Measurements from ENCODE around the gene FOXJ2.

GRCh38 chr12:8082808-8083100 lies 50.2 kb downstream of the FOXJ2 start:
- TF ChIP-seq CTCF (conservative IDR thresholded peaks at IDR 0.05; ENCODE audit: low read depth, low read length) (no peak), POLR2A (IDR thresholded peaks at IDR 0.05; ENCODE audit: low read depth, low read length) (no peak), RAD21 (IDR thresholded peaks at IDR 0.05; ENCODE audit: low read length) (no peak), RFX5 (IDR thresholded peaks at IDR 0.05; ENCODE audit: low read depth, low read length) (no peak), ELK1 (IDR thresholded peaks at IDR 0.05; ENCODE audit: borderline replicate concordance, low read depth, low read length) (no peak), USF2 (IDR thresholded peaks at IDR 0.05; ENCODE audit: low read depth, low read length) (no peak), CHD1 (IDR thresholded peaks at IDR 0.05; ENCODE audit: low read depth, low read length) (no peak)

Measured in IMR-90 (cell line).